IPS-18c (cell line): ENCODE measurements around the gene ALAD.

ENCODE experiments used
- H3K4me3 ChIP-seq: 2 replicates; pipeline ENCODE4 v1.7.0; 2013; ENCODE audit warnings: low read depth, mild to moderate bottlenecking, low read length, moderate library complexity; ENCODE audit not compliant: insufficient read depth
- H3K9me3 ChIP-seq: one replicate; pipeline ENCODE4 v1.6.1; 2013; ENCODE audit warnings: mild to moderate bottlenecking, low read length, moderate library complexity; ENCODE audit not compliant: control insufficient read depth, insufficient read depth

Gene ALAD

DNA sequence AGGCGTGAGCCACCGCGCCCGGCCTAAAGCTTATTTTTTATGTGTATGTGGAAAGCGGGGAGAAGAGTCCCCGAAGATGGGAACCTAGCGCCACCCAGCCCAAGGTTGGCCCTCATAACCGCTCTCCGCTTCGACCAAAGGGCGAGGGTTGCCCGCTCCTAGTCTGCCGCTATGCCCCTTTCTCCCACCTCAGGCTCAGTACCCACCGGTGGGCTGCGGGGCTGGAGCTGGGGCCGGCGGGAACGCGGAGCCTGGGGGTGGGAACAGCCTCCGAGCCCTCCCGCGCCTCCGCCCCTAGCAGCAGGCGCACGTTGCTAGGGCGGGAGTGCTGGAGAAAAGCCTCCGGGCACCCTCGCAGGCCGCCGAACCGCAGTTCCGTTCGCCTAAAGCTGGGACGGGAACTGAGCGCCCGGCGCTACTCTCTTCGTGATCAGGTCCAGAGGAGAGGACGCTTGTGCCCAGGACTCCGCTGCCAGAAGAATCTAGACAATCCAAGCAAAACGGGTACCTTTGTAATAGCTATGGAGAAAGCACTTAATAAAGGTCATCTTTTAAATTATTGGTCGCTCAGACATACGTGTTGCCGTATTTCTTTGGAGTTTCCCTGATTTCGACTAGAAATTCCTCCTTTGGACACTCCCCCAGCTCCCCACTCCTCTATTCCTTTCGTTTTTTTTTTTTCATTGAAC, 60.9 kb downstream of the ALAD start, which contains the start of gene WDR31:
TSS of gene WDR31 (minus strand) at position 265 of the 689 bp plus-strand sequence. CDS start 8,253 bp downstream, outside the sequence.
- Histone ChIP-seq H3K4me3 (peak within 1 kb of the TSS; percentile 83), H3K9me3 (no peaks in the 10 kb centered on the region)

DNA sequence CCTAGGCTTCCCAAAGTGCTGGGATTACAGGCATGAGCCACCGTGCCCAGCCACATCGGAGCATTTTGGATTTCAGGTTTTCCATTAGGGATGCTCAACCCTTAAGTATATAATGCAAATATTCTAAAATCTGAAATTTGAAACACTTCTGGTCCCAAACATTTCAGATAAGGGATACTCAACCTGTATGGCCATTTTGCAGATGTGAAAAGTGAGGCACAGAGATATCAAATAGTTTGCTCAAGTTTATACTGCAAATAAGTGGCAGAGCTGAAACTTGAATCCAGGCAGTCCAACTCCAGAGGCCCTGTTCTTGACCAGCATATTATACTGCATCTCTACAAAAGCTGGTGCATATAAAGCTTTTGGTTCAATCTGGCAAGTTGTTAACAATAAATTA, 63.4 kb downstream of the ALAD start:
- H3K9me3 ChIP-seq, result no peaks in the 10 kb centered on the region

More for the DNA sequence above, 63.4 kb downstream of the ALAD start:
- no peak overlapping the region for H3K4me3 ChIP-seq
